ENCODE measurements around the gene KLHL22. TPM values are rescaled to one million over a fixed set of nuclear protein-coding genes. Genes with fewer than 3 reads are reported as not detected.

KLHL22 gene
- total RNA-seq, 1 donor from 2014 or later, result 14.3 TPM

DNA sequence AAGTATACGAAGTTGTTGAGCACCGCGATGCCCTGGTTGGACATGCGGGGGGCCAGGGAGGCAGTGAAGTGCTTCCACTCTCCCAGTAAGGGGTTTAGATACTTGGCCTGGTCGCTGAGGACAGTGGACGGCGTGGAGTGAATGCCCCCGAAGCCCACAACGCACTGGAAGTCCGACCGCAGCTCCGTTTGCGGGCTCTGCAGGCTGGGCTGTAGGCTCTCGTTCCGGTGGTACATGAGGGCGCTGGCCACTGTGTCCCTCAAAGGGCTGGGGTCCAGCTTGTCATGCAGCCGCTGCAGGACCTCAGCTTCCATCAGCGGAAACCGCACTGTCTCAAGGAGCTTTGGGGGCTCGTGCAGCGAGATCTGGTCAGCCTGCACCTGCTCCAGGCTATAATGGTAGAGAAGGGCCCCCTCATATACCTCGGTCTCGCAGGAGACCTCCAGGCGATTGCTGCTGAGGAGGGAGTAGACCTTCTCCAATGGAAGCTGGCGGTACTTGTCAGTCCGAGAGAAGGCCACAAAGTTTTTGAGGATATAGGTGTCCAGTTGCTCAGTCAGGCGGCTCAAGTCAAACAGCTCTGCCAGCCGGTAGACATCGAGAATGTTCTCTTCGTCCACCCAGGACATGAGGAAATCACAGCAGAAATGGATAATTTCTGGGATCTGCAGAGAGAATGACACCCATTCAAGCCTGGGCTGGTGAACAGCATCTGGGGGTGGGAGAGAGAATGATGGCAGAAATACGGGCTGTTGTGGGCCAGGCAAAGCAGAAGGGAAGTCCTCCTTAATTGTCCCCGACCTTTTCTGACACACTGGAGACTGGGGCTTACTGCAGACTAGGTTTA is 30.5 kb downstream of the KLHL22 start:
- H4K20me1 ChIP-seq (ENCODE audit: low read depth), result peaks cover 1% of the 10 kb centered on the region
- no peaks in the 10 kb centered on the region for H3K9me3 ChIP-seq (ENCODE audit: low read depth)
- H3K27me3 Mint-ChIP-seq (ENCODE audit: insufficient read depth, low read depth), result peaks cover 4% of the 10 kb centered on the region
- no peak overlapping the region for H3K4me3 ChIP-seq
- no peak overlapping the region for H3K27ac Mint-ChIP-seq
- no peaks in the 10 kb centered on the region for H3K79me2 ChIP-seq (ENCODE audit: low read depth)
- H3K36me3 Mint-ChIP-seq, result peaks cover 21% of the 10 kb centered on the region
- no peak overlapping the region for H3K4me2 ChIP-seq
- no peak for TF ChIP-seq EZH2phosphoT487 (IDR thresholded peaks at IDR 0.05)
- TF ChIP-seq, protein P1, sequence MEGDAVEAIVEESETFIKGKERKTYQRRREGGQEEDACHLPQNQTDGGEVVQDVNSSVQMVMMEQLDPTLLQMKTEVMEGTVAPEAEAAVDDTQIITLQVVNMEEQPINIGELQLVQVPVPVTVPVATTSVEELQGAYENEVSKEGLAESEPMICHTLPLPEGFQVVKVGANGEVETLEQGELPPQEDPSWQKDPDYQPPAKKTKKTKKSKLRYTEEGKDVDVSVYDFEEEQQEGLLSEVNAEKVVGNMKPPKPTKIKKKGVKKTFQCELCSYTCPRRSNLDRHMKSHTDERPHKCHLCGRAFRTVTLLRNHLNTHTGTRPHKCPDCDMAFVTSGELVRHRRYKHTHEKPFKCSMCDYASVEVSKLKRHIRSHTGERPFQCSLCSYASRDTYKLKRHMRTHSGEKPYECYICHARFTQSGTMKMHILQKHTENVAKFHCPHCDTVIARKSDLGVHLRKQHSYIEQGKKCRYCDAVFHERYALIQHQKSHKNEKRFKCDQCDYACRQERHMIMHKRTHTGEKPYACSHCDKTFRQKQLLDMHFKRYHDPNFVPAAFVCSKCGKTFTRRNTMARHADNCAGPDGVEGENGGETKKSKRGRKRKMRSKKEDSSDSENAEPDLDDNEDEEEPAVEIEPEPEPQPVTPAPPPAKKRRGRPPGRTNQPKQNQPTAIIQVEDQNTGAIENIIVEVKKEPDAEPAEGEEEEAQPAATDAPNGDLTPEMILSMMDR (IDR thresholded peaks at IDR 0.05), result no peak
- no peak for TF ChIP-seq EZH2 (IDR thresholded peaks at IDR 0.05)
- H3K4me1 ChIP-seq, result peaks cover under 1% of the 10 kb centered on the region
- H3K4me1 Mint-ChIP-seq, result peaks cover 4% of the 10 kb centered on the region
- no peak overlapping the region for H3K9ac ChIP-seq
- H3K27ac ChIP-seq, result no peak overlapping the region
- no peak for DNase-seq (ENCODE audit: low spot score)
- H2AFZ ChIP-seq (replicated peaks), result no peak overlapping the region
- no peaks in the 10 kb centered on the region for H3K27me3 ChIP-seq
- H3F3A ChIP-seq (ENCODE audit: low read depth), result peaks cover under 1% of the 10 kb centered on the region
- H3K4me3 Mint-ChIP-seq, result no peak overlapping the region
- no peaks in the 10 kb centered on the region for H3K9me3 Mint-ChIP-seq
- no peaks in the 10 kb centered on the region for H3K36me3 ChIP-seq

DNA sequence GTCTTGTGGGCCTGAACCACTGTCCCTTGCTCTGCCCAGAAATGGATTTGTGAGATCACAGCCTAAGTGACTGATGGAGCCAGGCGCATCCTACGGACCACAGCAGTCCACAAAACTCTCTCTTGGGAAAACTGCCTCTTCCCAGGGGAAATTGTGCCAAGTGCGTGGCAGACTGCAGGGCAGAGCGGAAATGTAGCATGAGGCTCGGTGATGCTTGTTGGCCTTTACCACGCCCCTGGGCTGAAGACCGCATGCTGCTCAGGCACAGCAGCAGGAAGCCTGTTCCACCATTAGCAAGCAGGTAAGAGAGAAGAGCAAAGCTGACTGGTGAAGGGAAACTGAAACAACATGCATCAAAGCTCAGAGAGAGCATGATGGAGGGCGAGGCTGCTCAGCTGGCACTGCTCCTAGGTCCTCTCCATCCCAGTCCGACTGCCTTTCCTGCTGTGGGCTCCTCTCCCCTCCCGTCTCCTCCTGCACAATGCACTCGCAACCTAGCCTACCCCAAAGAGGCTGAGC is 31.4 kb downstream of the KLHL22 start:
- TF ChIP-seq, protein P1 (IDR thresholded peaks at IDR 0.05), result no peak
- TF ChIP-seq EZH2phosphoT487 (IDR thresholded peaks at IDR 0.05) (no peak), EZH2 (IDR thresholded peaks at IDR 0.05) (no peak)
- Histone ChIP-seq H3K36me3 (no peaks in the 10 kb centered on the region), H3K9ac (no peak overlapping the region)

DNA sequence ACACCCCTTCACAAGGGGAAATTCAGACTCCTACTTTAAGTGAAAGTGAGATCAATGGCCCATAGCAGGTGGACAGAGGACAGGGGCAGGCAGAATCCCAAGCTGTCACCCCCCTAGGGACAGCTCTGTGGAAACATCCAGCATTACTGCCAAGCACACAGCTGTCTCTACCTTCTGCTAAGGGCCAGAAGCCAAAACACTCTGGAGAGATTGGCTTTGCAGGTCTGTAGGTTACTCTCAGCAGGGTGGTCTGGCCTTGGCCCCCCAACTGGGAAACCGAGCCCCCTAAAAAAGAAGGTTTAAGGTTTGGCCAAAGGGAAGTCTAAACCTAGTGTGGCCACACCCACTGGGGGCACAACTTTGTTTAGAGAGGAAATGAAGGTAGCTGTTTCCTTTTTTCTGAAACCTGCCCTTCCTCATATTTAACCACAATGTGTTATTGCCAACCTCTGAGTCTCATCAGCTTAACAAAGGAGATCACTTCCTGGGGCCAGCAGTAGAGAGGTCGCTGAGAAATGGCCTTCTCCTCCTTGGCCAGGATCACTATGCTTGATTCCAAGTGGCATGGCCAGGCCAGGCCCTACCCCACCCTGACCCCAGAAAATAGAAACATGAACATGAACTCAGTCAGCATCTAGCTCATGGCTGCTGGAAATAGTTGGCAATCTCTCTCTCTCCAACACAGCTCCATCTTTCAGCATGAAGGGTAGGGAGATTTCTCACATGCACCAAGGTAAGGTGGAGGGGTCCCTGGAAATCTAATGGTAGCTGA is 32.1 kb downstream of the KLHL22 start:
- Mint-ChIP-seq H3K4me3 (no peak overlapping the region), H3K27ac (no peak overlapping the region)
- peaks cover 11% of the 10 kb centered on the region for H3F3A ChIP-seq (ENCODE audit: low read depth)

More for the DNA sequence above, 31.4 kb downstream of the KLHL22 start:
- Histone ChIP-seq H4K20me1 (ENCODE audit: low read depth) (peaks cover 4% of the 10 kb centered on the region), H3K27me3 (no peaks in the 10 kb centered on the region), H3F3A (ENCODE audit: low read depth) (peaks cover 10% of the 10 kb centered on the region), H3K9me3 (ENCODE audit: low read depth) (no peaks in the 10 kb centered on the region), H3K27ac (no peak overlapping the region), H3K79me2 (ENCODE audit: low read depth) (no peaks in the 10 kb centered on the region), H3K4me3 (no peak overlapping the region), H3K4me1 (peaks cover 10% of the 10 kb centered on the region), H2AFZ (replicated peaks) (no peak overlapping the region), H3K4me2 (no peak overlapping the region)
- H3K4me1 Mint-ChIP-seq, result peaks cover 14% of the 10 kb centered on the region
- H3K36me3 Mint-ChIP-seq, result peaks cover 25% of the 10 kb centered on the region
- H3K4me3 Mint-ChIP-seq, result no peak overlapping the region
- peaks cover 4% of the 10 kb centered on the region for H3K27me3 Mint-ChIP-seq (ENCODE audit: insufficient read depth, low read depth)
- H3K27ac Mint-ChIP-seq, result no peak overlapping the region
- no peaks in the 10 kb centered on the region for H3K9me3 Mint-ChIP-seq
- DNase-seq (ENCODE audit: low spot score), result no peak

More for the DNA sequence above, 32.1 kb downstream of the KLHL22 start:
- Histone ChIP-seq H3K79me2 (ENCODE audit: low read depth) (no peaks in the 10 kb centered on the region), H3K9me3 (ENCODE audit: low read depth) (no peaks in the 10 kb centered on the region), H4K20me1 (ENCODE audit: low read depth) (peaks cover 4% of the 10 kb centered on the region), H3K27ac (no peak overlapping the region), H2AFZ (replicated peaks) (no peak overlapping the region), H3K36me3 (no peaks in the 10 kb centered on the region), H3K9ac (no peak overlapping the region), H3K27me3 (no peaks in the 10 kb centered on the region), H3K4me3 (no peak overlapping the region), H3K4me2 (no peak overlapping the region), H3K4me1 (peaks cover 10% of the 10 kb centered on the region)
- Mint-ChIP-seq H3K9me3 (no peaks in the 10 kb centered on the region), H3K27me3 (ENCODE audit: insufficient read depth, low read depth) (peaks cover 4% of the 10 kb centered on the region), H3K4me1 (peaks cover 19% of the 10 kb centered on the region), H3K36me3 (peaks cover 24% of the 10 kb centered on the region)
- no peak for DNase-seq (ENCODE audit: low spot score)
- TF ChIP-seq EZH2 (IDR thresholded peaks at IDR 0.05) (no peak), EZH2phosphoT487 (IDR thresholded peaks at IDR 0.05) (no peak)
- TF ChIP-seq, protein P1 (IDR thresholded peaks at IDR 0.05), result no peak
